Endothelial cell (in vitro differentiated cells): ENCODE measurements around the gene BRS3. TPM values are rescaled to one million over a fixed set of nuclear protein-coding genes. Genes with fewer than 3 reads are reported as not detected.
"Not testable (repeated sequence)": the region's sequence is repeated elsewhere in the genome, so short reads cannot be mapped to it uniquely, and the experiment has no call there.

ENCODE experiments used
- DNase-seq: peaks from one replicate; pipeline ENCODE4 v3.0.0; 2021; ENCODE audit warnings: low spot score
- H3K27ac Mint-ChIP-seq: one replicate; pipeline ENCODE4 v1.8.0; 2021; ENCODE audit warnings: mixed read lengths, inconsistent platforms; ENCODE audit not compliant: unreplicated experiment
- H3K27me3 Mint-ChIP-seq: one replicate; pipeline ENCODE4 v1.8.0; 2021; ENCODE audit warnings: mild to moderate bottlenecking, moderate library complexity, mixed read lengths, inconsistent platforms; ENCODE audit not compliant: unreplicated experiment
- H3K36me3 Mint-ChIP-seq: one replicate; pipeline ENCODE4 v1.8.0; 2021; ENCODE audit warnings: mild to moderate bottlenecking, low read depth, mixed read lengths, inconsistent platforms; ENCODE audit not compliant: unreplicated experiment
- H3K4me1 Mint-ChIP-seq: one replicate; pipeline ENCODE4 v1.8.0; 2021; ENCODE audit warnings: mild to moderate bottlenecking, mixed read lengths, inconsistent platforms; ENCODE audit not compliant: unreplicated experiment
- H3K4me3 Mint-ChIP-seq: one replicate; pipeline ENCODE4 v1.8.0; 2021; ENCODE audit warnings: mild to moderate bottlenecking, mixed read lengths, inconsistent platforms; ENCODE audit not compliant: unreplicated experiment
- H3K9me3 Mint-ChIP-seq: one replicate; pipeline ENCODE4 v1.8.0; 2021; ENCODE audit warnings: mixed read lengths, inconsistent platforms; ENCODE audit not compliant: unreplicated experiment
- long read RNA-seq: library from polyadenylated mRNA; unstranded; transcript quantifications from one replicate; pipeline ENCODE4 v2.0.0, GENCODE V29; 2020; ENCODE audit not compliant: unreplicated experiment
- total RNA-seq: library from RNA; stranded (reverse); fragmentation: NEBNext Ultra II Directional; extraction: Animal tissue kit (Norgen Biotek cat#: 25700); gene quantifications from one replicate; pipeline ENCODE4 v1.2.1, GENCODE V29; 2021; ENCODE audit not compliant: unreplicated experiment
- TF ChIP-seq, protein P1 (sequence below): fragments of 200-600 bp; sonication (generic); IDR thresholded peaks from one replicate; pipeline ENCODE4 v1.5.0; 2021; ENCODE audit warnings: antibody characterized with exemption; ENCODE audit not compliant: unreplicated experiment

Gene BRS3
- total RNA-seq, result not detected
- long read RNA-seq, result 0 reads

GRCh38 chrX:136487647-136488046 is at the start of gene BRS3:
BRS3 (plus strand) TSS chrX:136487947; CDS start chrX:136488115, 168 bp downstream.
- H3K27ac Mint-ChIP-seq, result no peak within 1 kb of the TSS
- H3K27me3 Mint-ChIP-seq, result no peaks in the 10 kb centered on the region
- no peak for DNase-seq

DNA sequence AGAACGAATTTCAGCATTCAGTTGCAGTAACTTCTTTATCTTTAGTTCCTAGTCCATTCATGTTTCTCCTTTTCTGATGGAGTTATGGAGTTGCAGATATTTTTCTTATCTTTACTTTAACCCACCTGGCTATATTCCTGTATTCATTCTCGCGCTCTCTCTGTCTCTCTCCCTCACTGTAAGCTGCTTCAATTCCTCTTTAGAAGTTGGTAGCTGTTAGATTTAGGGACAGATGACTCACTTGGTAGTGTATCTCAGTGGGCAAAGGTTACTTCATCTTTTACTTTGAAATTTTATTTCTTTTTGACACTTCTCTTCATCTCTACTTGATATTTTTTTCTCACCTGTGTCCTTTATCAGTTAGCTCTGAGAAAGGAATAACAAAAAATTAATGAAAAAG is 49.6 kb upstream of the BRS3 start:
- Mint-ChIP-seq H3K27me3 (no peaks in the 10 kb centered on the region), H3K27ac (no peak overlapping the region), H3K4me1 (peaks cover 5% of the 10 kb centered on the region), H3K36me3 (no peaks in the 10 kb centered on the region), H3K9me3 (no peaks in the 10 kb centered on the region), H3K4me3 (no peak overlapping the region)
- TF ChIP-seq, protein P1, sequence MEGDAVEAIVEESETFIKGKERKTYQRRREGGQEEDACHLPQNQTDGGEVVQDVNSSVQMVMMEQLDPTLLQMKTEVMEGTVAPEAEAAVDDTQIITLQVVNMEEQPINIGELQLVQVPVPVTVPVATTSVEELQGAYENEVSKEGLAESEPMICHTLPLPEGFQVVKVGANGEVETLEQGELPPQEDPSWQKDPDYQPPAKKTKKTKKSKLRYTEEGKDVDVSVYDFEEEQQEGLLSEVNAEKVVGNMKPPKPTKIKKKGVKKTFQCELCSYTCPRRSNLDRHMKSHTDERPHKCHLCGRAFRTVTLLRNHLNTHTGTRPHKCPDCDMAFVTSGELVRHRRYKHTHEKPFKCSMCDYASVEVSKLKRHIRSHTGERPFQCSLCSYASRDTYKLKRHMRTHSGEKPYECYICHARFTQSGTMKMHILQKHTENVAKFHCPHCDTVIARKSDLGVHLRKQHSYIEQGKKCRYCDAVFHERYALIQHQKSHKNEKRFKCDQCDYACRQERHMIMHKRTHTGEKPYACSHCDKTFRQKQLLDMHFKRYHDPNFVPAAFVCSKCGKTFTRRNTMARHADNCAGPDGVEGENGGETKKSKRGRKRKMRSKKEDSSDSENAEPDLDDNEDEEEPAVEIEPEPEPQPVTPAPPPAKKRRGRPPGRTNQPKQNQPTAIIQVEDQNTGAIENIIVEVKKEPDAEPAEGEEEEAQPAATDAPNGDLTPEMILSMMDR, result no peak
- no peak for DNase-seq

More at GRCh38 chrX:136487647-136488046, at the start of gene BRS3:
- TF ChIP-seq, protein P1, result no peak
- Mint-ChIP-seq H3K4me3 (no peak within 1 kb of the TSS), H3K36me3 (no peaks in the 10 kb centered on the region), H3K4me1 (no peaks in the 10 kb centered on the region), H3K9me3 (no peaks in the 10 kb centered on the region)

- H3K4me1 Mint-ChIP-seq, H3K27ac Mint-ChIP-seq, H3K27me3 Mint-ChIP-seq, H3K9me3 Mint-ChIP-seq, DNase-seq, H3K36me3 Mint-ChIP-seq, H3K4me3 Mint-ChIP-seq: not testable (repeated sequence)
Observed at GRCh38 chrX:136445674-136446073, 42.1 kb upstream of the BRS3 start.

DNA sequence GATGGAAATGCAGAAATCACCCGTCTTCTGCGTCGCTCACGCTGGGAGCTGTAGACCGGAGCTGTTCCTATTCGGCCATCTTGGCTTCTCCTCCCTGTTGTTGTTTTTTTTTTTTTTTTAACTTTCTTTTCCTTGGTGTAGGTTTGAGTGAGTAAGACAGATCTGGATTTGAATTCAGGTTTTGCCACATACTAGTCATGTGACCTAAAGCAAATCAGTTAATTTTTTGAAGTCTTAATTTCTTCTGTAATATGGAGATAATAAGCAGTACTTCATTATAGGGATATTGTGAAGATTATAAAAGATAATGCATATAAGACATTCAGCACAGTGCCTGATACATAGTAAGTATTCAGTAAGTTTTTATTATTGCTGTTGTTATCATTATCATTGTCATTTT is 41.5 kb upstream of the BRS3 start:
- TF ChIP-seq, protein P1, result no peak
- H3K27me3 Mint-ChIP-seq, result no peaks in the 10 kb centered on the region
- no peaks in the 10 kb centered on the region for H3K36me3 Mint-ChIP-seq
- no peak overlapping the region for H3K27ac Mint-ChIP-seq
- DNase-seq, result no peak
- no peaks in the 10 kb centered on the region for H3K4me1 Mint-ChIP-seq
- H3K4me3 Mint-ChIP-seq, result no peak overlapping the region
- H3K9me3 Mint-ChIP-seq, result no peaks in the 10 kb centered on the region

DNA sequence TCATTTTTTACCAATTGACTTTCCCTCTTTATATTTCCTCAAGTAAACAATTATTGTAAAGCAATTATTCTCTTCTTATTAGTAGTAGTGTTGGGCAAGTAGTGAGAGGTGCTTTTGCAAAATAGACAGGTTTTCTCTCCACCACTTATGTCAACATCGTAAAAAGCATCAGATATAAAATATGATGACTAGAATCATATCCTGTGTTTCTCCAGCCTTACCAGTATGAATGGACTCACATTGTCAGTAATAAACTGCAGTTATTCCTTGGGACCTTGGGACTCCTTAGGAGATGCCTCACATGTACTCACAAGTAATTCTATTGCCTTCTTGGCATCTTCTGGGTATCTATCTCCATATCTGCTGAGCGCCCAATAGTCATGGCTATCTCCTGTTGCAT is 40.4 kb upstream of the BRS3 start:
- Mint-ChIP-seq H3K9me3 (no peaks in the 10 kb centered on the region), H3K27ac (no peak overlapping the region), H3K4me3 (no peak overlapping the region), H3K36me3 (no peaks in the 10 kb centered on the region), H3K4me1 (no peaks in the 10 kb centered on the region), H3K27me3 (no peaks in the 10 kb centered on the region)
- TF ChIP-seq, protein P1, result no peak
- no peak for DNase-seq
